PC-9 (cell line): ENCODE measurements around the gene PLS3.

Experiments used
- CTCF ChIP-seq: fragments of 200-600 bp; sonication (generic); conservative IDR thresholded peaks from 2 replicates; pipeline ENCODE4 v1.6.1; 2017; ENCODE audit warnings: mixed run types, antibody characterized with exemption, mild to moderate bottlenecking, moderate library complexity
- EZH2 ChIP-seq: fragments of 200-600 bp; sonication (generic); IDR thresholded peaks from 2 replicates; pipeline ENCODE4 v1.8.0; 2017; ENCODE audit warnings: antibody characterized with exemption, low read depth

DNA sequence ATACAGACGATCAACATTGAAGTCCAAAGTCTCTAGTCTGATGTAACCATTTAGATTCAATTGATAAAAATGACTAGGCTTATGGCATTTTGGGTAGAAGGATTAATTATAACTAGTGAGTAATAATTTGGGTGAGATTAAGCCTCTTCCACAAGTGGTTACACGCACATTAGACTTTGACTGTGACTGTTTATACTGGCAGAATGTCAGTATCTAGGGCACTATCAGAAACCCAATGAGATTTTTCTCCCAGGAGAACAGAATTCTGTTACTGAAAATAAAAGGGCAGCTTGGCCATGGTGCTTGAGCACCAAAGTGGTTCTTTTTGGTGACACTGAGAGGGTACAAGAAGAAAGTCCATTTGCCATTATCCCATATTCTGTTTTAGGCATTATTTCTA is 3.3 kb downstream of the PLS3 start:
- TF ChIP-seq CTCF (no peak), EZH2 (no peak)
